Activated gamma-delta T cell treated with Interleukin-2 at 50 U/mL for 16 hours (primary cell): ENCODE data around the gene DNASE1L2.

Experiments
- DNase-seq: peaks from one replicate; pipeline ENCODE4 v3.0.0-alpha.2; 2020

Gene DNASE1L2

DNA sequence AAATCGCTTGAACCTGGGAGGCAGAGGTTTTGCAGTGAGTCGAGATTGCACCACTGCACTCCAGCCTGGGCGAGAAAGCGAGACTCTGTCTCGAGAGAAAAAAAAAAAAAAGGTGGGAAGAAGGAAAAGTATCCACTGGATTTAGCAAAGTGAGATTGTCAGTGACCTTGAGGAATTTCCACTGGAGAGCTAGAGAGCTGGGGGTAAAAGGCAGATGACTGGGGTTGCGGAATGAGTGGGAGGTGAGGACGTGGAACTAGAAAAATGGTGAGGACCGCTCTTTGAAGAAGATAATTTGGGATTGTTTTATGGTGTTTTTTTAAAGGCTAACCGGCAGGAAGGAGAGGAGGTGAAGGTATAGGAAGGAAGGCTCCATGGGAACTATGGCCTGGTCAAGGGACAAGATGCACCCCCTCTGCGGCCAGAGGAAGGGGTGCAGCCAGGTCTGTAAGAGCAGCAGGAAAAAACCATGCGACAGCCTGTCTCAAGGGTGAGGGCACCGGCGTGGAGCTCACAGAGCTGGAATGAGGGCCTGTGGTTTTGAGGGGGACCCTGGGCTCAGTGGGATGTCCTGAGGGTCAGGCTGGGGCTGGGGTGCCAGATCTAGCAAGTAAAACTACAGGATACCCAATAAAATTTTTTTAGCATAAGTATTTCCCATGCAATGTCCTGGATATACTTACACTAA is 31.7 kb upstream of the DNASE1L2 start:
- DNase-seq, result no peak

DNA sequence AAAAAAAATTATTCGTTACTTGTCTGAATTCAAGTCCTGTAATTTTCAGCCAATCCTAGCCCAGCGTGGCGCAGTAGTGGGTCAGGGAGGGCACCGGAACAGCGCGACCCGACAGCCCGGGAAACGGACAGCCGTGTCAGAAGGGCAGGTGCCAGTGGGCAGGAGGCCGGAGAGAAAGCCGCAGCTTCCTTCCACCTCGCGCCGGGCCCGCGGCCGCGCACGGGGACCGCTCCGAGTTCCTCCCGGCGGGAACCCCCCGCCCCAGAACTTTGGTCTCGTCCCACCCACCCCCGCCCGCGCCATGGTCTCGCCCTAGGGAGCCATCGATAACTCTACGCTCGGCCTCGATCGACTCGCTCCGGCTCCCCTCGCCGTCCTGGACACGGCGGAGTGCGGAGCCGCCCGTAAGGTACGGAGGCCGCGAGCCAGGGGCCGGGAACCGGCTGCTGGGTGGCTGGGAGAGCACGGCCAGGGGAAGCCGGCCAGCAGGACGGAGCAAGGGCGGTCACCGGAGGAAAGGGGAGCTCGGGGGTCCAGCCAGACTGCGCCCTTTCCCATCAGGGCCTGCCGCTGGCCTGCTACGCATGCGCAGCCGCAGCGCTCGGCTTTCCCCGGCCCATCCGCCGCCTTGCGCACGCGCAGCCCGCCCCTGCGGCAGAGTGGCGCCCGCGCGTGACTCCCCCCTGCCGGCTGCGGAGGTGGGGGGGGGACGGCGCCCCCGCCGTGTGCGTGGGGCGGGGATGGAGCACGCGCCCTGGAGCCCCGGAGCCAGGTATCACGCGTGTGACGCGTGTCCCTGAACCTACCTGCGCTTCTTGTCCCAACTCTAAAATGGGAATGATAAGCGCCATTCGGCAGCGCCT is 30.9 kb upstream of the DNASE1L2 start, which contains the start of gene MLST8:
Gene MLST8, plus strand, starts transcription at position 351 of the 863 bp plus-strand sequence. CDS start 632 bp downstream, outside the sequence.
- peak; percentile 89 for DNase-seq

DNA sequence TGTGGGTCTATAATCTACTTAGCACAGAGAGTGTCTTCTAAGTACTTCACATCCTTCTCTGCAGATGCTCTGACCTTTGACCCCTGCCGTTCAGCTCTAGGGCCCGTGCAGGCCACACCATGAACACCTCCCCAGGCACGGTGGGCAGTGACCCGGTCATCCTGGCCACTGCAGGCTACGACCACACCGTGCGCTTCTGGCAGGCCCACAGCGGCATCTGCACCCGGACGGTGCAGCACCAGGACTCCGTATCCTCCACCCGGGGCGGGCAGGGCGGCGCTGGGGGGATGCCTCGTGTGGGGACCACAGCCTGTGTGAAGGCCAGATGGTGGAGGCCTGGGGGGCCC is 30.3 kb upstream of the DNASE1L2 start:
- no peak for DNase-seq

- no peak for DNase-seq
Measured at GRCh38 chr16:2206420-2206779, 29.8 kb upstream of the DNASE1L2 start.

- DNase-seq, result no peak
Measured at GRCh38 chr16:2206780-2207433, 29.3 kb upstream of the DNASE1L2 start.

GRCh38 chr16:2207872-2208271 is 28.4 kb upstream of the DNASE1L2 start:
- no peak for DNase-seq

GRCh38 chr16:2208308-2208707 is 27.9 kb upstream of the DNASE1L2 start:
- no peak for DNase-seq

- DNase-seq, result no peak
Measured at GRCh38 chr16:2208772-2209171, 27.5 kb upstream of the DNASE1L2 start.

GRCh38 chr16:2209258-2210008 is 26.8 kb upstream of the DNASE1L2 start:
- no peak for DNase-seq

- no peak for DNase-seq
Measured at GRCh38 chr16:2210009-2210332, 26.3 kb upstream of the DNASE1L2 start.

GRCh38 chr16:2210386-2211365 is 25.6 kb upstream of the DNASE1L2 start, which contains the start of gene BRICD5:
Gene BRICD5 (minus strand): TSS chr16:2210863. CDS start chr16:2210833, 30 bp downstream.
- DNase-seq, result no peak

DNA sequence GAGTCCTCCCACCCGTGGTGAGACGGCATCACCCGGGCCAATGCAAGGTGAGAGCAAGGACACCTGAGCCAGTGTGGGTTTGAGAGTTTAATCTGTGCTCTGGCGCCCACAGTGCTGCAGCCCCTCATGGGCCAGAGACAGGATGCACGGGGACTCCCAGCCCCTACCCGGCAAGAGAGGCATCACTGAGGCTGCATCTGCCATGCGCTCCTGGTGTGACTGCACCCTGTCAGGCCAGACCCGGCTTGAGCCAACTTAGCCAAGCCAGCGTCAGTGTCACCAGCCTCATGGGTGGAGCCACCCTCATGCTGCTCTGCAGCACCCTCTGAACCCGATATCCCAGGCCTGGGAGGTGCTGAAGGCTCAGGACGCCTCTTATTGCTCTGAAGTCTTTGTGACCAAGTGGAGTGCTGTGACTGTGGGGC is 24.3 kb upstream of the DNASE1L2 start:
- DNase-seq, result no peak

DNA sequence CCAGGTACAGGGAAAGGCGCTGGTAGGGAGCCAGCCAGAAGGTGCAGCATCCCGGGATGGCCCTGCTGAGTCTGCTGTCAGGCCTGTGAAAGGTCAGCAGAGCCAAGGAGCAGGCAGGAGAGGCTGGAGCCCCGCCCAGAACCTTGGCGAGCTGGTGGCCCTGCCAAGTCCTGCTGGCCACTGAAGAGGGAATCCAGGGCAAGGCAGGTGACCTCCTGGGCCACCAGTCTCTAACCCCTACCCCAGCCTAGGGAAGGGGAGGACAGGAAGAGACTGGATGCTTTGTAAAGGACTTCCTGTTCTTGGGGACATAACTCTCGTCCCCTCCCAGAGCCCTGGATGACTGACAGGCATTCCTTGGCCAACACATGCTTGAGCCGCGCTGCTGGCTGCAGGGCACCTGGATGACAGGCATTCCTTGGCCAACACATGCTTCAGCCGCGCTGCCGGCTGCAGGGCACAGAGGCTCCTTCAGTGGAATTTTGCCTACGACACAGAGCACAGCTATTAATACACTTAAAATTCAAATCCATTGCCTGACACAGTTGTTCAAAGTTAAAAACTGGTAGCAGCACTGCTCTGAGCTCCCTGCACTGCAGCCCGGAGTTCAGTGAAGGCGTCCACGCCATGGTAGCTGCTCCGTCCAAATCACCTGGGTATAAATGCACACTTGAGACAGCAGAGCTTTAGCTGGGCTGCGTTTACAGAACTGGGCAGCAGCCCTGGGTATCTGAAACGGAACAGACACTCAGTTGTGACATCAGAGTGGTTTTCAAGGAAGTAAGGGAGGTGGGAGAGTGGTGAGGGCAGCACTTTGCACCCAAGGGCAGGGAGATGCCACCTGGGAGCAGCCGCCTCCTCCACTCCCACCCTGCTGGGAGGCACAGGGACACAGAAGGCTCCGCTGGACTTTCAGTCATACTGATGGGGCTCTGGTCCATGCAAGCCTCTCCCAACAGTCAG is 23.6 kb upstream of the DNASE1L2 start:
- DNase-seq, result no peak

GRCh38 chr16:2213817-2214718 is 22.2 kb upstream of the DNASE1L2 start:
- DNase-seq, result no peak

DNA sequence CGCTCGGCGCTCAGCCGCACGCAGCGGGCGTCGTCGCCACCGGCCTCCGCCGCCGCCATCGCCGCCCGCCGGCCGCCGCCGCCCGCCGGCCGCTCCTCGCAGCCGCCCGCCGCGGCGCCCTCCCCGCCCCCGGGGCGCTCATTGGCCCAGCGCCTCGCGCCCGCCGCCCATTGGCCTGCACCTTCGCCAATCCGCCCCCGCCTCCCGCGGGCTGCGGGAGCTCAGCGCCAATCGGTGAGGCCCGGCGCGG is 21.6 kb upstream of the DNASE1L2 start, which contains the start of gene PGP:
Gene PGP, minus strand, starts transcription at position 122 of the 250 bp plus-strand sequence. Its CDS starts 63 bp downstream, at position 59.
- no peak for DNase-seq

- no peak for DNase-seq
Measured at GRCh38 chr16:2216330-2216729, 19.9 kb upstream of the DNASE1L2 start.

DNA sequence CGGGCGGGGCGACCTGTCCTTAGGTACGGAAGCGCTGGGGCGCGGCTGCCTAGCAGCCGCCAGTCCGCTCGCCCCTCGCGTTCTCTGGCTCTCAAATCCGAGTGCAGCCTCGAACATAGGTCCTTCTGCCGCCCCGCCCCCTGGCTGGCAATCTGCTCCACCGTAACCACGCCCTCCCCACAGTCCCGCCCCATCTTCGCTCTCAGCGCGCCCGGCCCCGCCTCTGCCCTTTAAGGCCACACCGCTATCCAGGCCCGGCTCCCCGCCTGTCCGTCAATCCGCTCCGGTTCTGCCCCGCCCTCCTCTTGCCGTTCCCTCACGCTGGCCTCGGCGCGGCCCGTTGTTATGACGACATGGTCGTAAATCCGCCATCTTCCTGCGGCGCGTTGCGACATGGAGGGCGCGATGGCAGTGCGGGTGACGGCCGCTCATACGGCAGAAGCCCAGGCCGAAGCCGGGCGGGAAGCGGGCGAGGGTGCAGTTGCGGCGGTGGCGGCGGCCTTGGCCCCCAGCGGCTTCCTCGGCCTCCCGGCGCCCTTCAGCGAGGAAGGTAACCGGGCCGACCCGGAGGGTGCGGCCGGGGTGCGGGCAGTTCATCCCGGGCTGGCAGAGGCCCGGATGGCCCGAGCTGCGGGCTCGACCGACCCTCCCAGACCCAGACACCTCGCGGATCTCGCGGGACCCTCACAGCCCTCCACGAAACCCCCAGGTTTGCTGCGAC is 12.9 kb upstream of the DNASE1L2 start, which contains the start of gene E4F1:
Gene E4F1, plus strand, starts transcription at position 371 of the 721 bp plus-strand sequence. Its CDS starts 23 bp downstream, at position 394.
- DNase-seq, result peak; percentile 99

DNA sequence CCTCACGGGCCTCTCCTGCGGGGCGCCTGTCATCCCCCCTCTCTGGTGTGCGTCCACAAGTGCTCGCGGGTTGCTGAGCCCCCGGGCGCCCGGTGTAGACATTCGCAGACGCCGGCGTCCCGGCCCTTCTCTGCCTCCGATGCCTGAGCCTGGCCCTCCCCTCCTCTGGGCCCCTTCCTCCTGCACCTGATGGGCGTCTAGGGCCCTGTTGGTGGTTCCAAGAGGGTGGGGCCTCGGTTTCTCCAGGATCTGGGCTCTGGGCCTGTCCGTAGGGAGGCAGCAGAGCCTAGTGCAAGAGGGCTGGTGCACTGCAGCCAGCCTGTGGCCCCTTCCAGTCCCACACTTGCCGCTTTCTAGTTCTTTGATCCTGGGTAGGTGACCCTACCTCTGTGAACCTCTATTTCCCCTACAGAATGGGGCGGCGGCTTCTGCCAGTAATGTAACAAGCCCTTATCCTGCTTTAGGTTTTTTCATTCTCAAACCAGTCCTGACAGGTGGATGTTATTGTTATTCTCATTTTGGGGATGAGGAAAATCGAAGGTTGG is 12.2 kb upstream of the DNASE1L2 start:
- no peak for DNase-seq
